ENCODE data around the gene CELA2B. TPM values are rescaled to one million over a fixed set of nuclear protein-coding genes. Genes with fewer than 3 reads are reported as not detected.
"Not testable (repeated sequence)": the region's sequence is repeated elsewhere in the genome, so short reads cannot be mapped to it uniquely, and the experiment has no call there.

The CELA2B gene
- total RNA-seq, result not detected
- long read RNA-seq, result 0 reads

DNA sequence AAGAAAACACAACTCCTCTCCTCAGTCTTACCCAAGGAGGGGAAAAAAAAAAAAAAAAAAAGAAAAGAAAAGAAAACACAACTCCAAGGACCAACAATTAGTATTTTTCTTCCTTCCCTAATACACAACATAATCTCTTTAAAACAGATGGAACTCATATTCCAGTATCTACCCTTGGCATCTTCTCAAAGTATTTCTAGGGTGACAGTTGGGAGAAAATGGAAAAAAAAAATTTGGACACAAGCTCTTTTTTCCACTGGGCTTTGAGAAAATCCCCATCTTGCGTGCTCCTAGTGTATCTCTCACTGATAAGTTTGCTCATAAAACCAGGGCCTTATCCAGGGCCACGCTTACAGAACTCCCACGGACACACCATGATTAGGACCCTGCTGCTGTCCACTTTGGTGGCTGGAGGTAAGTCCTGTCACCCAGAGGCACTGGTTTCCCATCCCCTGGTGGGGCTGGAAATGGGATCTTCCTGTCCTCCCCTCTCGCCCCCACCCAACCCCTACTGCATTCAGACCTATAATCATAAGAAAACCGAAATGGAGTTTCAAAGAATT is at the start of gene CELA2B:
Gene CELA2B (plus strand): TSS at position 353 of the 563 bp plus-strand sequence. CDS start 22 bp downstream, at position 375.
- ATAC-seq (no peak), DNase-seq (no peak)
- Histone ChIP-seq H3K9me3 (no peaks in the 10 kb centered on the region), H3K4me3 (no peak within 1 kb of the TSS), H3K27ac (no peak within 1 kb of the TSS), H3K36me3 (no peaks in the 10 kb centered on the region), H3K4me1 (no peaks in the 10 kb centered on the region), H3K27me3 (no peaks in the 10 kb centered on the region)
- intact Hi-C loops (cut with DNase I), result no loop called here
- no peak for TF ChIP-seq CTCF (IDR thresholded peaks at IDR 0.05)
- TF ChIP-seq POLR2A (IDR thresholded peaks at IDR 0.05), result no peak
- 78% methylated on average over 3 of the region's 5 CpGs for WGBS (ENCODE audit: insufficient coverage, low coverage, low lambda C conversion rate, missing lambda C conversion rate)

DNA sequence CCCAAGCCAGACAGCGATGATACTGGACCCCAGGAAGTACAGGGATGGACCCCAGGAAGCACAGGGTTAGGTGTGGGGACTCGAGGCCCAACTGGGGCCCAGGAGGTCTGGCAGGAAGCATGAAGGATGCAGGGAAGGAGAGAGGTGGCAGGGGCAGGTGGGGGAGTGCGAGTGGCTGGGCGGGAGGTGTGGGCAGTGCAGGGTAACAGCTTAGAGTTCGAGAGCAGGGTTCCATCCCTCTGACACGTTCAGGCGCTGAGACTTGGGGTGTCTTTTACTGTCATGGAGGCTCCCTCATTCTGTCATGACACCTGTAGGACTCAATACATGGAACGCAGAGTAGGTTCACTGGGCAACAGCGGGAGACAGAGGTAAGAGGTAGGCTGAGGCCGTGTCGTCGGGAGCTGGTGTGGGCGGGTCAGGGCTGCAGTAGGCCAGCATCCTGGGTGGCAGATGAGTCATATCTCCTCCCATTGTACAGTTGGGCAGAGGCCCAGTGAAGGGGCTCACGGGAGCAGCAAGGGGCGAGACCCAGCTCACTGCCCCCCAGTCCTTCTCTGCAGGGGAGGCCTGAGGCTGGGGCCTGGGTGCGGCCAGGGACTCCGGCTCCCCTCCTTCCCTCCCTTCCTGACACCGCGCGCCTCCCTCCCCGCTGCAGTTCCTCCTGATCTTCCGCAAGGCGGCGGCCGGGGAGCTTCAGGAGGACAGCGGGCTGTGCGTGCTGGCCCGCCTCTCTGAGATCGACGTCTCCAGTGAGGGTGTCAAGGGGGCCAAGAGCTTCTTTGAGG is 49.2 kb upstream of the CELA2B start:
- intact Hi-C loops (cut with DNase I), result loop anchor here in 1 of 2 donors (5.0 kb wide), 1 partner anchor 94 kb away; no protein-coding TSS in a partner anchor
- TF ChIP-seq CTCF (IDR thresholded peaks at IDR 0.05), result no peak
- TF ChIP-seq POLR2A (IDR thresholded peaks at IDR 0.05), result no peak
- Histone ChIP-seq H3K27ac (no peak overlapping the region), H3K27me3 (no peaks in the 10 kb centered on the region), H3K4me1 (peaks cover 0 to 23% (median 0%) of the 10 kb centered on the region in 4 donors), H3K4me3 (no peak overlapping the region), H3K36me3 (no peaks in the 10 kb centered on the region), H3K9me3 (no peaks in the 10 kb centered on the region)
- WGBS (ENCODE audit: insufficient coverage, low coverage, low lambda C conversion rate, missing lambda C conversion rate), result 78% methylated on average over 5 of the region's 30 CpGs
- ATAC-seq (no peak), DNase-seq (no peak)

DNA sequence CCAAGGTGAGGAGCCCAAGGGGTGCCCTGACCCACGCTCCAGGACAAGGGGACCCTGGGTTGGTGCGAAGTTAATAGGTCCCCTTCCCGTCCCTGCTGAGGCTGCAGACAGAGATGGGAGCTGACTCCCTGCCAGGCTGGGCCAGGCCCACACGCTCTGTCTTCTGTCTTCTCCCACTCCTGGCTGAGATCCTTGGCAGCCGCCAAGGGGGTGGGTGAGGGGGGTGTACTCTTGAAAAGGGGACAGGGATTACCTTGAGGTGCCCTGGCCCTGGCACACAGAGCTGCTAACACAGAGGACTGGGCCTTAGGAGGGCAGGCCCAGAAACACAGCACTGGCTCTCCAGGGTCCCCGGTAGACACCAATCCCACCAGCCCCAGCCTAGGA is 48.6 kb upstream of the CELA2B start:
- WGBS (ENCODE audit: insufficient coverage, low coverage, low lambda C conversion rate, missing lambda C conversion rate), result 89% methylated on average over 2 of the region's 6 CpGs
- ATAC-seq (no peak), DNase-seq (no peak)
- no peaks in the 10 kb centered on the region for H3K36me3 ChIP-seq
- no peak overlapping the region for H3K4me3 ChIP-seq
- intact Hi-C loops (cut with DNase I), result loop anchor here in 1 of 2 donors (5.0 kb wide), 1 partner anchor 95 kb away; no protein-coding TSS in a partner anchor
- H3K4me1 ChIP-seq, result peaks cover 0 to 17% (median 0%) of the 10 kb centered on the region in 4 donors
- TF ChIP-seq POLR2A (IDR thresholded peaks at IDR 0.05), result no peak
- TF ChIP-seq CTCF (IDR thresholded peaks at IDR 0.05), result no peak
- no peaks in the 10 kb centered on the region for H3K27me3 ChIP-seq
- H3K27ac ChIP-seq, result no peak overlapping the region
- no peaks in the 10 kb centered on the region for H3K9me3 ChIP-seq

- not testable (repeated sequence) for H3K36me3 ChIP-seq, ATAC-seq, H3K9me3 ChIP-seq, H3K27me3 ChIP-seq, DNase-seq, H3K4me3 ChIP-seq, H3K27ac ChIP-seq
- peaks cover 0 to 15% (median 0%) of the 10 kb centered on the region in 4 donors for H3K4me1 ChIP-seq
- intact Hi-C loops (cut with DNase I), result loop anchor here in 1 of 2 donors (5.0 kb wide), 1 partner anchor 96 kb away; no protein-coding TSS in a partner anchor
- 66% methylated on average over 7 of the region's 11 CpGs for WGBS (ENCODE audit: insufficient coverage, low coverage, low lambda C conversion rate, missing lambda C conversion rate)
Measured at GRCh38 chr1:15428252-15428651, 47.7 kb upstream of the CELA2B start.

Measured in right lobe of liver (tissue), 6 donors.